Neuron (in vitro differentiated cells): Measurements from ENCODE around the gene SYT9.

ENCODE experiments used
- H2AFZ ChIP-seq: one replicate; pipeline ENCODE4 v1.6.1; 2013; ENCODE audit warnings: low read depth, mild to moderate bottlenecking, inconsistent platforms, low read length, moderate library complexity
- H3K27me3 ChIP-seq: one replicate; pipeline ENCODE4 v1.6.1; 2013; ENCODE audit warnings: low read length; ENCODE audit not compliant: insufficient read depth
- H3K36me3 ChIP-seq: one replicate; pipeline ENCODE4 v1.6.1; 2013; ENCODE audit warnings: low read length; ENCODE audit not compliant: insufficient read depth
- H3K4me1 ChIP-seq: one replicate; pipeline ENCODE4 v1.6.1; 2013; ENCODE audit warnings: low read length; ENCODE audit not compliant: insufficient read depth
- H3K4me3 ChIP-seq: 2 replicates; pipeline ENCODE4 v1.5.1; 2013; ENCODE audit warnings: mild to moderate bottlenecking, low read length, moderate library complexity
- H3K9me3 ChIP-seq: one replicate; pipeline ENCODE4 v1.6.1; 2013; ENCODE audit warnings: low read length

Gene SYT9

DNA sequence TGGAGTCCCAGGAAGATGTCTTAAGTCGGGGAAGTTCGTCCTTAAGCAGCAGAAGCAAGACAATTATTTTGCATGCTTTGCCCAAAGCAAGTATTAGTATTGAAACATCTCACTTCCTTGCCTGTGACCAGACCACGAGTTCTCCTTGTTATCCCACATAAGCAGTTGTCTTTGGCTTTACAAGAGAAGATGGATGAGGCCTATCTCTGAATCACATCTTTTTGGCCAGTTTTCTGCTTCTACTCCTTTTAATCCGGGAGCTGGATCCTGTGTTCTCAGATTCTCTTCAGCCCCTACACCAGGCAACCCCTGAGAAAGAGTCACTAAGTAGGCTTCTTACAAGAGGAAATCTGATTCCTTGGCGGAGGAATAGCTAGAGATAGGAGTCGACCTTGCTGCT lies 2.1 kb downstream of the SYT9 start:
- H3K4me1 ChIP-seq, result peaks cover 11% of the 10 kb centered on the region
- H3K4me3 ChIP-seq, result no peak overlapping the region
- no peaks in the 10 kb centered on the region for H3K36me3 ChIP-seq
- no peaks in the 10 kb centered on the region for H3K9me3 ChIP-seq
- H2AFZ ChIP-seq, result no peak overlapping the region
- H3K27me3 ChIP-seq, result peaks cover 52% of the 10 kb centered on the region

GRCh38 chr11:7254731-7255291 lies 3.1 kb downstream of the SYT9 start:
- Histone ChIP-seq H3K27me3 (peaks cover 50% of the 10 kb centered on the region), H3K4me1 (peaks cover 11% of the 10 kb centered on the region), H3K36me3 (no peaks in the 10 kb centered on the region), H3K4me3 (no peak overlapping the region), H2AFZ (no peak overlapping the region), H3K9me3 (no peaks in the 10 kb centered on the region)

DNA sequence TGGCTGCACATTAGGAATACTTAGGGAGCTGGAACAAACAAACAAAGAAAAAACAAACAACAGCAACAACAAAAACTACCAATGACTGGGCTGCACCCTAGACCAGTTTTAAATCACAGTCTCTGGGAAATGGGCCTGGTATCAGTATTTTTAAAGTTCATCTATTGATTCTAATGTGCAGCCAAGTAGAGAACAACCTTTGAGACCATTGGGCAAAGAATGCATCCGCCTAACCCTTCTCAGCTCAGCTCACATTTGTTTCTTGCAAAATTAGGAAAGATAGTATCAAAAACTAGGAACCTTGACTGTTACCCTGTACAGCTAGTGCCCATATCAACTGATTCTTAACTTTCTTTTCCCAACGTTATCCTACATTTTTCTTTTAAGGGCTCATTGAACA lies 5.2 kb downstream of the SYT9 start:
- Histone ChIP-seq H3K4me3 (no peak overlapping the region), H3K4me1 (peaks cover 11% of the 10 kb centered on the region), H3K27me3 (peaks cover 29% of the 10 kb centered on the region), H3K36me3 (no peaks in the 10 kb centered on the region), H2AFZ (no peak overlapping the region), H3K9me3 (no peaks in the 10 kb centered on the region)

DNA sequence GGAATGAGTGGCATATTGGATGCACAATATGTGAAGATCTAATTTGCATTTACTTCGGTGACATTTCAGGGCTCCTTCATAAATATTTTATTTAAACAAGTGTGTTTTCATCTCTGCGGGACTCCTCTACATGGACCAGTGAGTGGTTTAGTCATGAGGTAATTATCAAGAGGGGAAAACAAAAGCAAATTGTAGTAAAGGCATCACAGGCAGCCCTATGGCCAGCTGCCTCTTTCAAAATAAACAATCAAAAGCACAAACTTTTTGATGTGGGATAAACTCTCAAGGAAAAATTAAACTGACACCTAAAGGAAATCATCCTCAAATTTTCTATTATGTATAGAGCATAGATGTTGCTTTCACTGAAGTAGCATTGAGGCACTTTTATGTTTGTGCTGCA lies 6.0 kb downstream of the SYT9 start:
- Histone ChIP-seq H3K9me3 (no peaks in the 10 kb centered on the region), H3K36me3 (no peaks in the 10 kb centered on the region), H3K4me3 (no peak overlapping the region), H2AFZ (no peak overlapping the region), H3K27me3 (peaks cover 21% of the 10 kb centered on the region), H3K4me1 (peaks cover 3% of the 10 kb centered on the region)

DNA sequence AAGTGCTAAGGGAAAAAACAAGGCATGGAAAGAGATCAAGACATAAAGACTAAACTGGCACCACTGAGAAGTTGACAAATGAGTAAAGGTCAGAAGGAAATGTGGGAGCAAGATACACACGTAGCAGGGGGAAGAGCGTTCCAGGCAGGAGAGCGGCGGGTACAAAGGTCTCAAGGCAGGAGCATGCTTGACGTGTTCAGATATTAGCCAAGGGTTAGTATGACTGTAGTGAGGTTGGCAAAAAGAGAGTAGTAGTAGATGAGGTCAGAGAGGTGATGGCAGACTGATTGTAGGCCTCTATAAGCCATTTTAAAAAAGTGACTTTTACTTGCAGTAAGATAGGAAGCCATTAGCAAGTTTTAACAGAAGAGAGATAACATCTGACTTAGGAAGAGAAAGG lies 9.9 kb downstream of the SYT9 start:
- H2AFZ ChIP-seq, result no peak overlapping the region
- no peaks in the 10 kb centered on the region for H3K36me3 ChIP-seq
- H3K27me3 ChIP-seq, result peaks cover 3% of the 10 kb centered on the region
- no peaks in the 10 kb centered on the region for H3K4me1 ChIP-seq
- H3K4me3 ChIP-seq, result no peak overlapping the region
- H3K9me3 ChIP-seq, result no peaks in the 10 kb centered on the region

DNA sequence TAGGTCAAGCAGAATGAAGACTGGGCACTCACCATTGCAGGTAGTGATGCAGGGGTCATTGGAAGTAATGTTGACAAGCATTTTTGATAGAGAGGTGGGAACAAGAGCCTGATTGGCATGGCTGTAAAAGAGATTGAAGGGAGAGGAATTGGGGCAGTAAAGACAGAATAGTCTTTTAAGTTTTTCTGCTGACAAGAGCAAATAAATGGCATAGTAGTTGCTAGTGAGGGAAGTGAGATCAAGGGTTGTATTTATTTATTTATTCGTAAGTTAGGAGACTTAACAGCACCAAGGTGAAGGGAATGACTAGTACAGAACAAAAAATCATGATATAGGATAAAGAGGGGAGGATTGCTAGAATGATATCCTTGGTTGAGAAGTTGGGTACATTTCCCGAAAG lies 11.0 kb downstream of the SYT9 start:
- Histone ChIP-seq H3K4me1 (no peaks in the 10 kb centered on the region), H3K27me3 (peaks cover 3% of the 10 kb centered on the region), H2AFZ (no peak overlapping the region), H3K4me3 (no peak overlapping the region), H3K36me3 (no peaks in the 10 kb centered on the region), H3K9me3 (no peaks in the 10 kb centered on the region)

DNA sequence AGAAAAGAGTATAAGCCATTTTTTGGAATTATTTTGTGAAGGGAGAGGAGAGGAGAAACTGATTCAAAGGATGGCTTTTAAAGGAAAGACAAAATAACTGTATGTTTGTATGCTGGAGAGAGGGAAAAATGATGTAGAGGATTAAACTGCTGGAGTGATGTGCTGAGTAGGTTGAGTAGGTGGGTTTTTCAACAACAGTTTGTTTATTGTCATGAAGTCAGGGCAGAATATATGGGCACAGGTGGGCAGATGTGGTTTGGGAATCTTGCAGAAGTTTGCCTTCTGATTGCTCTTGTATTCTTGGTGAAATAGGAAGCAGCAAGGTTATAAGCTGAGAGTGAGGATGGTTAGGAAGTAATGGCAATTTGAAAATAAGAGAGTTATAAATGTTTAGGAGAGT lies 12.1 kb downstream of the SYT9 start:
- Histone ChIP-seq H3K4me1 (no peaks in the 10 kb centered on the region), H3K9me3 (no peaks in the 10 kb centered on the region), H2AFZ (no peak overlapping the region), H3K4me3 (no peak overlapping the region), H3K36me3 (no peaks in the 10 kb centered on the region), H3K27me3 (peaks cover 3% of the 10 kb centered on the region)

- Histone ChIP-seq H3K36me3 (no peaks in the 10 kb centered on the region), H3K4me3 (no peak overlapping the region), H3K27me3 (peaks cover 3% of the 10 kb centered on the region), H2AFZ (no peak overlapping the region), H3K4me1 (no peaks in the 10 kb centered on the region), H3K9me3 (no peaks in the 10 kb centered on the region)
Measured at GRCh38 chr11:7268758-7269157, 17.1 kb downstream of the SYT9 start.

- H2AFZ ChIP-seq, result no peak overlapping the region
- no peaks in the 10 kb centered on the region for H3K36me3 ChIP-seq
- no peaks in the 10 kb centered on the region for H3K27me3 ChIP-seq
Measured at GRCh38 chr11:7270233-7270865, 18.6 kb downstream of the SYT9 start.

DNA sequence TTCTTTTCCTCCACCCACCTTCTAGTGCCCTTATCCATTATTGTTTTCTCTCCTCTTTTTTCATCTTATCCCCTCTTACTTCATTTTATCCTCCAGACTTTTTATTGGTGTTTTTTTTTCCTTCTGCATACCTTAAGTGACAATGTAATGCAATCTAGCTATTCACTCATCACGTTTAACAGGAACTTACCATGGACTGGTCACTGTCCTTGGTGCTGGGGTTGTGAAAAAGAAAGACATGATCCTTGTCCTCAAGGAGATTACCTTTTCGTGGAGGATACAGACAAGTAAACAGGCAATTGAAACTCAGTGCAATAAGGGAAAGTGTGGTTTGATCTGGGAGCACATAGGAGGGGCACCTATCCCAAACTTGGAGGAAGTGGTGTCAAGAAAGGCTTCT lies 20.7 kb downstream of the SYT9 start:
- Histone ChIP-seq H2AFZ (no peak overlapping the region), H3K4me3 (no peak overlapping the region), H3K4me1 (no peaks in the 10 kb centered on the region), H3K27me3 (no peaks in the 10 kb centered on the region), H3K9me3 (no peaks in the 10 kb centered on the region), H3K36me3 (no peaks in the 10 kb centered on the region)

More at GRCh38 chr11:7270233-7270865, 18.6 kb downstream of the SYT9 start:
- H3K4me1 ChIP-seq, result no peaks in the 10 kb centered on the region
- H3K9me3 ChIP-seq, result no peaks in the 10 kb centered on the region
- no peak overlapping the region for H3K4me3 ChIP-seq

DNA sequence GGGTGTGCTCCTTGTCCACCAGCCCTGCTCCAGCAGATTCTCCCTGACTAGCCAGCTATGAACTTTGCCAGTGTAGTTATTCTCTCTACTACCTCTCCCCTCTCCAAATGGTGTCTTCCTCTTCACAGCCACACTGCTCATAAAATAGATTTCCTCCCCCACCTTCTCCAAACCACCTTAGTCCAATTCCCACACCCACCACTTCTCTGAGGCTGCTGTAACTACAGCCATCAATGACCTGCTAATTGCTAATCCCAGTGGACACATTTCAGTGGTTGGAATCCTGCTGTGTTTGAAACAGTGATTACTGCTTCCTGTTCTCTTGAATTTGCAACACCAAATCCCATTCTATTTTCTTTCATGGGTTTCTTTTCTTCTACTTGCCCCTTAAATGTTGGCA lies 23.4 kb downstream of the SYT9 start:
- Histone ChIP-seq H3K27me3 (no peaks in the 10 kb centered on the region), H3K4me1 (no peaks in the 10 kb centered on the region), H3K4me3 (no peak overlapping the region)

DNA sequence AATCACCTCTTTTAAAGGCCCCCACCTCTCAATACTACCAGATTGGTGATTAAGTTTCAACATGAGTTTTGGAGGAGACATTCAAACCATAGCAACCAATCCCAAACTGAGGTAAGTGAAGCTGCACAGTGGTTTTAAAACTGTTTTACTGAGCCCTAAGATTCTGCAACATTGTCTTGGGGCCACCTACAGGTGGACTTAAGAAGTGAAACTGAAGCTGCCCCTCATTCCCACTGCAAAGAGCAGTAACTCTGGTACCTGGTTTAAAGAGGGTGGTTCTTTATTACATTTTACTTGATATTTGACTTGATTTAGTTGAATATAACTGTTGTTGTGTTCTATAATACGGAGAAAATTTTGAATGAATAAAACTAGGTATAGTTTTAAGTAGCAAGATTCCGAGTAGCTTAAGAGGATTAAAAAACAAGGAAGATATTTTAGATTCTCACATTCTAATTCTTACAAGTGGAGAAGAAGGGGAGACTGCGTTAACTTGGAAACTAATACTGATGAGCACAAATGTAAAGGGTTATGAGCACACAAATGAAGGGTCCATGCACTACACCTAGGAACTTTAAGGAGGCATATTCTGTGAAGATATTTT lies 26.7 kb downstream of the SYT9 start:
- no peak overlapping the region for H3K4me3 ChIP-seq
- no peaks in the 10 kb centered on the region for H3K4me1 ChIP-seq

More for the DNA sequence above, 23.4 kb downstream of the SYT9 start:
- H3K36me3 ChIP-seq, result no peaks in the 10 kb centered on the region
- no peak overlapping the region for H2AFZ ChIP-seq
- no peaks in the 10 kb centered on the region for H3K9me3 ChIP-seq

DNA sequence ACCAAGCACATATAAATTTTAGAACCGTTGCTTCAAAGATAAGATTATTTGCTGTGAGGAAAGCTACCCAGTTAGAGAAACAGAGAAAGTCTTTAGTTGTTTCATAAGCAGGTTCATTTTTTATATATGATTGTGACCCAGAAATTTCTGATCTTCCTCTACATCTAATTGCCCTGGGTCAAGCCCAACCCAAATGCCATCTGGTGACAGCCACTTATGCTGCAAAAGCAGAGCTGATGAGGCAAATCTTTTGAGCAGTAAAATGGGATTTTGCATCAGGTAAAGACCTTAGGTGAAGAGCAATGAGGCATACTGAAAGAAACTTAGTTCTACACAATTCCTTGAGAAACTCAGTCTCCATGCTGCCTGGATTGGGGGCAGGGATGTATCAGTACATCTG lies 28.0 kb downstream of the SYT9 start:
- H3K4me3 ChIP-seq, result no peak overlapping the region
- H3K9me3 ChIP-seq, result no peaks in the 10 kb centered on the region
- H2AFZ ChIP-seq, result no peak overlapping the region
- H3K36me3 ChIP-seq, result no peaks in the 10 kb centered on the region
- H3K27me3 ChIP-seq, result no peaks in the 10 kb centered on the region
- no peaks in the 10 kb centered on the region for H3K4me1 ChIP-seq

More for the DNA sequence above, 26.7 kb downstream of the SYT9 start:
- Histone ChIP-seq H3K27me3 (no peaks in the 10 kb centered on the region), H2AFZ (no peak overlapping the region), H3K36me3 (no peaks in the 10 kb centered on the region), H3K9me3 (no peaks in the 10 kb centered on the region)
